ENCODE results near the gene CFAP74. TPM values are rescaled to one million over a fixed set of nuclear protein-coding genes. Genes with fewer than 3 reads are reported as not detected.

CFAP74 gene
- total RNA-seq, 1 experiment from 2014 or later: not detected

- intact Hi-C loops (cut with micrococcal nuclease; ENCODE audit: unreplicated experiment): no loop called here
- H3K27ac Mint-ChIP-seq (ENCODE audit: unreplicated experiment): no peak overlapping the region
- peaks cover under 1% of the 10 kb centered on the region for H3K36me3 Mint-ChIP-seq (ENCODE audit: insufficient read depth, unreplicated experiment)
- CTCF ChIA-PET: interaction anchor here (0.8 to 2.9 kb wide), 2 partner anchors 84 to 133 kb away, joined by 5 to 22 read pairs; no protein-coding TSS in a partner anchor
- H3K4me3 Mint-ChIP-seq (ENCODE audit: low read depth, unreplicated experiment): no peak overlapping the region
- DNase-seq: no peak
- H3K9me3 Mint-ChIP-seq (ENCODE audit: low read depth, unreplicated experiment): no peaks in the 10 kb centered on the region
- no TSS peak for BruUV-seq (replicated peaks)
- peaks cover 56% of the 10 kb centered on the region for H3K27me3 Mint-ChIP-seq (ENCODE audit: unreplicated experiment)
- TF ChIP-seq CTCF (IDR thresholded peaks at IDR 0.05; ENCODE audit: unreplicated experiment): peak; percentile 23
- peaks cover 2% of the 10 kb centered on the region for H3K4me1 Mint-ChIP-seq (ENCODE audit: low read depth, unreplicated experiment)
Measured at GRCh38 chr1:2042830-2043773, 39.5 kb upstream of the CFAP74 start.

- CTCF ChIA-PET: no interaction called here
- no peaks in the 10 kb centered on the region for H3K4me1 Mint-ChIP-seq (ENCODE audit: low read depth, unreplicated experiment)
- peaks cover 60% of the 10 kb centered on the region for H3K27me3 Mint-ChIP-seq (ENCODE audit: unreplicated experiment)
- no TSS peak for BruUV-seq (replicated peaks)
- DNase-seq: no peak
- no peak overlapping the region for H3K4me3 Mint-ChIP-seq (ENCODE audit: low read depth, unreplicated experiment)
- intact Hi-C loops (cut with micrococcal nuclease; ENCODE audit: unreplicated experiment): no loop called here
- H3K36me3 Mint-ChIP-seq (ENCODE audit: insufficient read depth, unreplicated experiment): no peaks in the 10 kb centered on the region
- no peaks in the 10 kb centered on the region for H3K9me3 Mint-ChIP-seq (ENCODE audit: low read depth, unreplicated experiment)
- H3K27ac Mint-ChIP-seq (ENCODE audit: unreplicated experiment): no peak overlapping the region
- TF ChIP-seq CTCF (IDR thresholded peaks at IDR 0.05; ENCODE audit: unreplicated experiment): no peak
Measured at GRCh38 chr1:2041887-2042286, 38.3 kb upstream of the CFAP74 start.

DNA sequence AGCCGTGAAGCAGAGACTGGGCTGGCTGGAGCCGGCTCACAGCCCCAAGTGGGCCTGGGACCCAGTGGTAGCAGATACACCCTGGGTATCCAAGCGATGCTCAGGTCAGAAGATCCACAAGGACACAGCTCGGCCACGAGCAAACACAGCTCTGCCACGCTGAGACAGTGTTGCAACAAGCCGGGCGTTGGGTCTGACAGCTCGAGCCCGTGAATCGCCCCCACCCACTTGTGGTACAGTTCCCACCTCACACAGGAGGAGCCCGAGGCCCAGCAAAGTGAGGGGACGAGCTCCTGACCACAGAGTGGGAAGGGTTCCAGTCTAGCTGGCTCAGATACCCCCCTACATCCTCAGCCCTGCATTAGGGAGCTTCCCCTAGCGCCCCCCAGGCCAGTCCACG is 37.7 kb upstream of the CFAP74 start:
- Mint-ChIP-seq H3K36me3 (ENCODE audit: insufficient read depth, unreplicated experiment) (no peaks in the 10 kb centered on the region), H3K27me3 (ENCODE audit: unreplicated experiment) (peaks cover 60% of the 10 kb centered on the region), H3K4me1 (ENCODE audit: low read depth, unreplicated experiment) (no peaks in the 10 kb centered on the region), H3K27ac (ENCODE audit: unreplicated experiment) (no peak overlapping the region), H3K4me3 (ENCODE audit: low read depth, unreplicated experiment) (no peak overlapping the region), H3K9me3 (ENCODE audit: low read depth, unreplicated experiment) (no peaks in the 10 kb centered on the region)
- no peak for DNase-seq
- TF ChIP-seq CTCF (IDR thresholded peaks at IDR 0.05; ENCODE audit: unreplicated experiment): no peak
- intact Hi-C loops (cut with micrococcal nuclease; ENCODE audit: unreplicated experiment): no loop called here
- no TSS peak for BruUV-seq (replicated peaks)
- CTCF ChIA-PET: no interaction called here

GRCh38 chr1:2039251-2039650 is 35.7 kb upstream of the CFAP74 start:
- H3K27ac Mint-ChIP-seq (ENCODE audit: unreplicated experiment): no peak overlapping the region
- BruUV-seq (replicated peaks): no TSS peak
- no peak for TF ChIP-seq CTCF (IDR thresholded peaks at IDR 0.05; ENCODE audit: unreplicated experiment)
- H3K4me3 Mint-ChIP-seq (ENCODE audit: low read depth, unreplicated experiment): no peak overlapping the region
- CTCF ChIA-PET: interaction anchor here (1.5 kb wide), 1 partner anchor 78 kb away, joined by 3 read pairs; no protein-coding TSS in a partner anchor
- peaks cover 48% of the 10 kb centered on the region for H3K27me3 Mint-ChIP-seq (ENCODE audit: unreplicated experiment)
- no peaks in the 10 kb centered on the region for H3K9me3 Mint-ChIP-seq (ENCODE audit: low read depth, unreplicated experiment)
- no peak for DNase-seq
- intact Hi-C loops (cut with micrococcal nuclease; ENCODE audit: unreplicated experiment): no loop called here
- H3K4me1 Mint-ChIP-seq (ENCODE audit: low read depth, unreplicated experiment): no peaks in the 10 kb centered on the region
- H3K36me3 Mint-ChIP-seq (ENCODE audit: insufficient read depth, unreplicated experiment): no peaks in the 10 kb centered on the region

Measured in Calu3 (cell line).